ENCODE results near the gene PRLHR.
"Not testable (repeated sequence)": the region's sequence is repeated elsewhere in the genome, so short reads cannot be mapped to it uniquely, and the experiment has no call there.

Gene PRLHR

GRCh38 chr10:118626953-118627352, 31.5 kb upstream of the PRLHR start:
- no peak overlapping the region for H3K27ac ChIP-seq
- TF ChIP-seq CTCF (conservative IDR thresholded peaks at IDR 0.05) = no peak

- no peak overlapping the region for H3K27ac ChIP-seq
- TF ChIP-seq CTCF (conservative IDR thresholded peaks at IDR 0.05) = no peak
These were observed 30.1 kb upstream of the PRLHR start for GRCh38 chr10:118625504-118625903.

- no peak for TF ChIP-seq CTCF (conservative IDR thresholded peaks at IDR 0.05)
- no peak overlapping the region for H3K27ac ChIP-seq
These were observed 29.3 kb upstream of the PRLHR start for GRCh38 chr10:118624747-118625146.

- no peak for TF ChIP-seq CTCF (conservative IDR thresholded peaks at IDR 0.05)
- no peak overlapping the region for H3K27ac ChIP-seq
These were observed 26.0 kb upstream of the PRLHR start for GRCh38 chr10:118621304-118621942.

- not testable (repeated sequence) for H3K27ac ChIP-seq
These were observed 18.4 kb upstream of the PRLHR start for GRCh38 chr10:118613863-118614262.

- TF ChIP-seq CTCF (conservative IDR thresholded peaks at IDR 0.05) = no peak
- no peak overlapping the region for H3K27ac ChIP-seq
These were observed 15.1 kb upstream of the PRLHR start for GRCh38 chr10:118610577-118610976.

GRCh38 chr10:118607768-118608354, 12.4 kb upstream of the PRLHR start:
- TF ChIP-seq CTCF (conservative IDR thresholded peaks at IDR 0.05) = no peak
- no peak overlapping the region for H3K27ac ChIP-seq

GRCh38 chr10:118605694-118606093, 10.2 kb upstream of the PRLHR start:
- no peak overlapping the region for H3K27ac ChIP-seq
- TF ChIP-seq CTCF (conservative IDR thresholded peaks at IDR 0.05) = no peak
